ENCODE data around the gene CDC42.

- TF ChIP-seq CTCF (IDR thresholded peaks at IDR 0.05) = no peak
- TF ChIP-seq POLR2A (IDR thresholded peaks at IDR 0.05) = no peak
These were observed 78.6 kb downstream of the CDC42 start for GRCh38 chr1:22131062-22131461.
